Uterus (tissue), 4 donors: ENCODE measurements around the gene GPR135. TPM values are rescaled to one million over a fixed set of nuclear protein-coding genes. Genes with fewer than 3 reads are reported as not detected.

Experiments
- DNase-seq, 2 donors: peaks; one replicate each; pipeline ENCODE4 v3.0.0-alpha.2; 2019 to 2020
- H3K27ac ChIP-seq, 2 donors: fragments of 200-600 bp; sonication (generic); 1 replicate in 1 of 2; 2 replicates in 1 of 2; pipeline ENCODE4 v1.5.1; 2016 to 2018
- H3K27me3 ChIP-seq, 2 donors: fragments of 200-600 bp; sonication (generic); one replicate each; pipeline ENCODE4 v1.5.1; 2018 to 2019; ENCODE audit warnings: control low read depth in 1 of 2
- H3K36me3 ChIP-seq, 2 donors: fragments of 200-600 bp; sonication (generic); one replicate each; pipeline ENCODE4 v1.5.1; 2019; ENCODE audit warnings: control low read depth in 1 of 2
- H3K4me1 ChIP-seq, 2 donors: fragments of 200-600 bp; sonication (generic); one replicate each; pipeline ENCODE4 v1.5.1; 2018 to 2019; ENCODE audit warnings: control low read depth in 1 of 2
- H3K4me3 ChIP-seq, 2 donors: fragments of 200-600 bp; sonication (generic); 1 replicate in 1 of 2; 2 replicates in 1 of 2; pipeline ENCODE4 v1.5.1; 2018 to 2019; ENCODE audit warnings: mild to moderate bottlenecking in 1 of 2
- H3K9me3 ChIP-seq, 2 donors: fragments of 200-600 bp; sonication (generic); one replicate each; pipeline ENCODE4 v1.5.1; 2019; ENCODE audit warnings: control low read depth in 1 of 2
- CTCF ChIP-seq, 4 experiments: fragments of 200-600 bp in 2 of 4; fragments of 450-650 bp in 2 of 4; sonication (generic) in 2 of 4; IDR thresholded peaks; one replicate each; pipeline ENCODE4 v1.5.1; 2016 to 2019; ENCODE audit warnings: antibody characterized with exemption in 4 of 4, mild to moderate bottlenecking in 2 of 4, moderate library complexity in 1 of 4
- POLR2A ChIP-seq, 2 donors: fragments of 450-650 bp; IDR thresholded peaks; one replicate each; pipeline ENCODE4 v1.6.1; 2016; ENCODE audit warnings: antibody characterized with exemption in 2 of 2, mild to moderate bottlenecking in 1 of 2, moderate library complexity in 1 of 2
- intact Hi-C: fragments of 100-400 bp; cut with DNase I; formaldehyde crosslinking; loops from one replicate; pipeline ENCODE4 v1.15.1; 2023; ENCODE audit warnings: low total_unique reads
- total RNA-seq, 4 donors: library from RNA; depleted of rRNA in 3 of 4; stranded (reverse); fragments of >200 nt in 3 of 4; gene quantifications; one replicate each; pipeline versions ENCODE4 v1.1.0 to v1.2.4, GENCODE V29; 2014 to 2023
- donor health status: DM: yes; HTN: yes; CAD: no.

The GPR135 gene
- total RNA-seq, 4 donors from 2014 or later = 2.9 to 10.2 (median 4.5) TPM

DNA sequence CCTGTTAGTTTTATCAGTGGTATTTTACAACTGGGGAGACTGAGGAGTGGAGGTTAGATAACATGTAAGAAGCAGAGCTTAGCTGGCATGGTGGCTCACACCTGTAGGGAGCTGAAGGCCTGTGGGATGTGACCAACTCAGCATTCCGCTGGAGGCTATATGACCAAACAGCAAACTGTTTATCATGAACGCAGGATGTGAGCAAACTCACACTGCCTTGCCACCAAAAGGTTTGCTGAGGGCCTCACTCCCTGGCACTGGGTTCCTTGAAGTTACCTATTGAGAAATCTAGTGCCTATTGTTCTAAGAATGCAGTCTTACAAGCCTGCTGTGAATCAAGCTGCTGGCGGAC, 42.5 kb upstream of the GPR135 start:
- DNase-seq = no peak
- TF ChIP-seq POLR2A (IDR thresholded peaks at IDR 0.05) (no peak), CTCF (IDR thresholded peaks at IDR 0.05) (no peak)
- intact Hi-C loops = no loop called here
- H3K27me3 ChIP-seq = no peaks in the 10 kb centered on the region
- H3K27ac ChIP-seq = no peak overlapping the region
- no peaks in the 10 kb centered on the region for H3K4me1 ChIP-seq
- peaks cover 0 to 4% of the 10 kb centered on the region in 2 donors for H3K36me3 ChIP-seq
- H3K4me3 ChIP-seq = no peak overlapping the region
- H3K9me3 ChIP-seq = no peaks in the 10 kb centered on the region

DNA sequence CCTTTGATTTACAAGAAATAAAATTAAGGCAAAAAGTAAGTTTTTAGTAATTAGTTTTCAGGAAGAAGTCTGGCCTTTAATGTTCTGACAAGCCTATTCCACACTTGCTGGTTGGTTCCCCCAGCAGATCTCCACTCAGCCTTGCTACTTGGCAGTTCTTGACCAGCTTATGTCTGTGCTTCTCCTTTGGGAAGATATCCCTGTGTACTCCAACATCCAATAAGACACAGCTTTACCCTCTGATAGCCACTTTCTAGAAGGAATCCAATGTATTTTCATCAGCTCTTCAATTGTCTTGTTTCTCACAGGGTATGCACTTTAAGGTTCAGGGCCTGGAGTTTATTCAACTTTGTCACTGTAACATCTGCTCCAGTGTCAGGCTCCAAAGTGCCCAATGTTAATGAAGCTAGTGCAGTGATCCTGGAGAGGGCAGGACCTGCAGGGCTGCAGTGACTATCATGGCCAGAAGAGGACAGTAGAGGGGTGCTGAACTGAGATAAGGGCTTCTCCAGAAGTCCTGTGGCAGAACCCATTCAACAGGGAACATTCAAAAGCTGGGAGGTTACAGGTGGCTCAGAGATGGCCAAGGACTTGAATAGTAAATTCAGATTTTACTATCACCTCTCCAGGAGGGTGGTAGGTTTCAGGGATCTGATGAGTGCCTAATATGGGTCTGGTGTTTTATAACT, 42.0 kb upstream of the GPR135 start:
- peak in 3 of 4 experiments; percentile 20 to 50 (median 44) for TF ChIP-seq CTCF (IDR thresholded peaks at IDR 0.05)
- TF ChIP-seq POLR2A (IDR thresholded peaks at IDR 0.05) = no peak
- Histone ChIP-seq H3K4me3 (no peak overlapping the region), H3K27ac (no peak overlapping the region), H3K27me3 (no peaks in the 10 kb centered on the region), H3K9me3 (no peaks in the 10 kb centered on the region), H3K36me3 (peaks cover 0 to 4% of the 10 kb centered on the region in 2 donors), H3K4me1 (no peaks in the 10 kb centered on the region)
- intact Hi-C loops = no loop called here
- DNase-seq = peak in 1 of 2 donors; percentile 19

DNA sequence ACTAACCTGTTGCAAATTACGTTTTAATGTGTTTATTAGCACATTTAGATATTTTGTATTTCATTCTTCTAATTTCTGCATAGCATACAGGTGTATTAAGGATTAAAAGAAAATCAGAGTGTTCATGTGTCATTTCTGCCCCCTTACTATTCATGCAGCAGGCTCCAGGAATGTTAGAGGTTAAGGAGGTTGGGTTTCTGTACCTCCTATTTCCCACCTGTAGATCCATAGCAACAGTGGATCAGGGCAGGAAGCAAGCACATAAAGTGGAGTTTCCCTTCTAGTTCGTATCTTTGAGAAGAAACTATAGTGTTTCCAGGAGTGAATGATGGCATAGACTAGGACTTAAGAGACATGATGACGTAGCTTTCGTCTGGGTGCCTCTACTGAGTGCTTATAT, 38.1 kb upstream of the GPR135 start:
- Histone ChIP-seq H3K27me3 (no peaks in the 10 kb centered on the region), H3K27ac (no peak overlapping the region), H3K4me1 (no peaks in the 10 kb centered on the region), H3K36me3 (peaks cover 0 to 4% of the 10 kb centered on the region in 2 donors), H3K9me3 (no peaks in the 10 kb centered on the region), H3K4me3 (no peak overlapping the region)
- TF ChIP-seq CTCF (IDR thresholded peaks at IDR 0.05) (no peak), POLR2A (IDR thresholded peaks at IDR 0.05) (no peak)
- intact Hi-C loops = no loop called here
- no peak for DNase-seq

DNA sequence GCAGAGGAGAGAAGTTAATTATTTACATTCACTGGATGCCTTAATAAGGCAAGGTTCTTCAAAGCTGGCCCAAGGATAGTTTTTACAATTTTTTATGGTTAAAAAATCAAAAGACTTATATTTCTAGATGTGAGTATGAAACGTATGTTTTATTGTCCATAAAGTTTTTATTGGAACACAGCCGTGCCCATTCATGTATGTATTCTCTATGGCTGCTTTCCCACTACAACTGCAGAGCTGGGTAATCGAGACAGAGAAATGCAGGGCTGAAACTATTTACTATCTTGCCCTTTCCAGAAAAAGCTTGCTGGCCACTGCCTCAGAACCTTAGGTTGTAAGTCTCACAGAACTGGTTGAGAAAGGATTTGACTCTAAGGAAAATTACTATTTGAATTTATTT, 35.6 kb upstream of the GPR135 start:
- H3K9me3 ChIP-seq = no peaks in the 10 kb centered on the region
- no peak overlapping the region for H3K27ac ChIP-seq
- intact Hi-C loops = no loop called here
- H3K4me3 ChIP-seq = no peak overlapping the region
- H3K4me1 ChIP-seq = no peaks in the 10 kb centered on the region
- DNase-seq = no peak
- no peaks in the 10 kb centered on the region for H3K27me3 ChIP-seq
- TF ChIP-seq POLR2A (IDR thresholded peaks at IDR 0.05) (no peak), CTCF (IDR thresholded peaks at IDR 0.05) (no peak)
- H3K36me3 ChIP-seq = peaks cover 0 to 4% of the 10 kb centered on the region in 2 donors

GRCh38 chr14:59492384-59492783, 27.2 kb upstream of the GPR135 start:
- intact Hi-C loops = no loop called here
- TF ChIP-seq CTCF (IDR thresholded peaks at IDR 0.05) (no peak), POLR2A (IDR thresholded peaks at IDR 0.05) (no peak)

More at GRCh38 chr14:59492384-59492783, 27.2 kb upstream of the GPR135 start:
- Histone ChIP-seq H3K36me3 (no peaks in the 10 kb centered on the region), H3K27ac (no peak overlapping the region), H3K27me3 (no peaks in the 10 kb centered on the region), H3K4me1 (no peaks in the 10 kb centered on the region), H3K9me3 (no peaks in the 10 kb centered on the region), H3K4me3 (no peak overlapping the region)
- no peak for DNase-seq
